GM20000 (cell line): ENCODE measurements around the gene RPP25L.
A peak's percentile ranks its signal among the peaks of the same experiment; 100 is the strongest.

Experiments used
- DNase-seq: peaks from one replicate; pipeline ENCODE4 v3.0.0; 2012; ENCODE audit warnings: low spot score
- CTCF ChIP-seq: IDR thresholded peaks from 2 replicates; pipeline ENCODE4 v1.5.1; 2012; ENCODE audit warnings: mild to moderate bottlenecking, control low read depth; ENCODE audit errors: extremely low read depth, missing control alignments

The RPP25L gene

GRCh38 chr9:34591248-34591916 is 20.5 kb downstream of the RPP25L start:
- TF ChIP-seq CTCF: peak; percentile 88
- peak; percentile 95 for DNase-seq

GRCh38 chr9:34590381-34591247 is 21.3 kb downstream of the RPP25L start:
- TF ChIP-seq CTCF: no peak
- no peak for DNase-seq

GRCh38 chr9:34589636-34590380 is 22.1 kb downstream of the RPP25L start, which contains the start of gene CNTFR:
Gene CNTFR (minus strand): TSS chr9:34589724. CDS start chr9:34568981, 20,743 bp downstream.
- no peak for DNase-seq
- no peak for TF ChIP-seq CTCF

- DNase-seq: no peak
- TF ChIP-seq CTCF: no peak
Observed at GRCh38 chr9:34588671-34589635, 22.9 kb downstream of the RPP25L start.

- no peak for DNase-seq
- TF ChIP-seq CTCF: no peak
Observed at GRCh38 chr9:34587271-34587670, 24.6 kb downstream of the RPP25L start.

- DNase-seq: no peak
- no peak for TF ChIP-seq CTCF
Observed at GRCh38 chr9:34585946-34586669, 25.8 kb downstream of the RPP25L start.
